IPS DF 4.7 (cell line): Measurements from ENCODE around the gene GARNL3.

Source experiments
- DNase-seq: peaks from one replicate; pipeline ENCODE4 v3.0.0-alpha.2; 2013; ENCODE audit warnings: low spot score; ENCODE audit errors: extremely low read depth

GARNL3 gene

DNA sequence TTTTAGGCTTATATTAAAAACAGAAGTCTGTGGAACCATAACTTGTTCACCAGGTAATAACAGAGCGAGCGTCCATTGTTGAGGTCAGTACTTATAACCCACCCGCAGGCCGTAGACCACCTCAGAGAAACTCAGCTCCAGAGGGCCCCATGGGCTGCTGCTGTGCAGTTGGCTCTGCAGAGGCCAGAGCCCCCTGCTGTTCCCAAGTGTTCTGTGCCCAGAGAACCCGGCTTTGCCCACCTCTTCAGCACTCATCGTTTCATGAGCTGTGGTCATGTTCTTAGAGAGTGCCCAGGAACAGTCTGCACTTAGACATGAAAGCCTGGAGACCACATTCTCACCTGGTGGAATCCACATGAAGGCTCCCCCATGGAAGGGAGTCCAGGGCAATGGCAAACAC lies 82.0 kb downstream of the GARNL3 start:
- no peak for DNase-seq

DNA sequence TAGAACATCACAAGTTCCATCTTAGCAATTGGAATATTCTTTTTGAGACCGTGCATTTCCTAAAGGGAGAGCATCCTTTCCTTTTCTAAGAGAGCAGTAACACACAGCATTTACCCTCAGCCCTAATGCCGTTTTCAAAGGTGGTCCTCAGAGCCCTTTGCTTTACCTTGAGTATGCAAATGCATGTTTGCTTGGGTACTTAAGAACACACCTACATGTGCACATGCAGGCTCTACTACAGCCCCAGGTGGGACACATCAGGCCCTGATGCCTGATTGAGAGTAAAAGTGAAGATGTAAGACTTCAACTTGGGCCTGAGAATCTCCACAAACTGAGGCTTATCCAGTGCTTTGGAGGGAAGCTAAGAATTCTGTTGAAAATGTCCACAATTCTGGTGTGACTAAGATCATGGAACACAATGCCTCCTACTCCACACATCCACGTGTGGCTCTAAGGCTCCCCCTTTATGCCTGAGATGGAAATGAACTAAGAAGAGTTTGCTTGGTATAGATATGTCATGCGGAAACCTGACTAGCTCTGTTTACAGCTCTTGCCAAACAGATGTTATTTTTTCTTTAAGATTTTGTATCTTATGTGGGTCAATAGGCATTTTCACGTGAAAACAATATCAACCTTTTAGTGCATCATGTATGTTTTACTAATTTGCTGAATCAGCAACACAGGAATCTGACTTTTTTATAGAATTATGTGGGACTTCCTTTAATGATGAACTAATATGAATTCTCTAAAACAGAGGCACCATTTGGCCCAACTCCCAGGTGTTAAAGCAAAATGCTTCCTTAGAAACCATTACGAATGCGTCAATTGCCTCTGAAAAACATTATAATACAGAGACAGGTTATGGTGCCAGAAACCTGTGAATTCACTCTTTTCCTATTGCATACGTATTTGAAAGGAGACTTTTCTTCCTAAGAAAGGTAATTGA lies 83.5 kb downstream of the GARNL3 start:
- no peak for DNase-seq

DNA sequence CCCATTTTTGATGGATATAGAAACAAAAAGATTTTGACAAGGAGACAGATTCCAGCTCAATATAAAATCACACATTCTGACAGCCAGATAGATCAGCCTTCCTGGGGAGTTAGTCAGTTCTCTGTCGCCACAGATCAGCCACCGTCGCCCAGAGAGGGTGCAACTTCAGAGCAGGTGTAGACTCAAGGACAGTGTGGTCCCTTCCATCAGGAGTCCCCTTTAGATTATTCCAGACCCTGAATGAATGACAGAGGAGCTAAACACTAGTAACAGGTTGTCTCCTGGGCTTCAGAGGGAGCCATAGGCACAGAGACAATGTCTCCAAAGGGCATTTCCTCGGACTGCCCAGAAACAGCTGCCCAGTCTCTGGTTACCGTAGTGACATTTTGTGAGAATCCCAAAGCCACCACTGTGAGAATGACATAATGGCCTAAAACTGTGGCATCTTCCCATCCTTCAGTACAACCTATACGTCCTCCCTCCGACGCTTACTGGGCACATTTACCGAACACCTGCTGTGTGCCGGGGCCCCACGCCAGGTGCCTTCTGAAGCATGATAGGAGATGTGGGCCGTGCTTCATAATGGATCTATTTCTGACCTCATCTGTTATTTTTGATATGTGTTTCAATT lies 85.0 kb downstream of the GARNL3 start:
- DNase-seq = no peak

DNA sequence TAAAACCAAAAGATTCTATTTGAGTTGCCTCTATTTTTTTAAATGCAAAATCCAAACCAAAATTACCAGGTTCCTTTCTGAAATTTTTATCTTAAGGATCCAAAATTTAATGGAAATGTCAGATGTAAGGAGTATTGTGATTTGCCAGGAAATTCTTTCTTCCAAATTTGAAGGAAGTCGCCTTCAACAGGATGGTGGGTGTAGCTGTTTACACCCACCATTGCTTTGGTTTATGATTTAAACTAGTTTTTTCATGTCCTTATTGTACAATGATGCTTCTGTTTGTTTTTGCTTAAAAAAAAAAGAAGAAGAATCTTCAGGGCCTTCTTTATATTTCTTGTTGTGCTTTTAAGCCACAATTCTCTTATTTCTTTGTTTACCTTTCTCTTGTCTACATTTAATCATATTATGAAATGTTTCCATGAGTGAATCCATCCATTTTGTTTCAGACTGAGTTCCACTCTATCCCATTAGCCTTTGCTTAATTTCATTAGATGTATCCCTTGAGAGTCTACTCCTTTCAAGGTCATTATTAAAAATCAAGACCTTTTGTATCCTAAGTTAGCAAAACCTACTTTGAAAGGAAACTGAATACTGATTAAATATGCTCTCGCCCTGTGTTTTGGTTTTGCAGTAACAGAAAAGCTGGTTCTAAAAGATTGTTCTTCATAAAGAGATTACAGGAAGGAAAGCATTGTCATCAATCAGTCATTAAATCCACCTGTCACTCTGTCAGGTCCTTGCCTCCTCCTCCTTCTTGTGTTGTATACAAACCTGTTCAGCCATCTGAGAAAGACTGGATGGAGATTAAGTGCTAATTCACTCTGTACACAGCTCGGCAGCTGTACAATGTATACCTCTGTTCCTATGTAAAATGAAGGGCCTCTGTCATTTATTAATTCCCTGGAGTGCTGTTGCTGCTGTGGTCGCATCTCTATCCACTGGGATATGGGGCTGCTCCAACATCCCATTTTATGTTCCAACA lies 86.9 kb downstream of the GARNL3 start:
- no peak for DNase-seq

DNA sequence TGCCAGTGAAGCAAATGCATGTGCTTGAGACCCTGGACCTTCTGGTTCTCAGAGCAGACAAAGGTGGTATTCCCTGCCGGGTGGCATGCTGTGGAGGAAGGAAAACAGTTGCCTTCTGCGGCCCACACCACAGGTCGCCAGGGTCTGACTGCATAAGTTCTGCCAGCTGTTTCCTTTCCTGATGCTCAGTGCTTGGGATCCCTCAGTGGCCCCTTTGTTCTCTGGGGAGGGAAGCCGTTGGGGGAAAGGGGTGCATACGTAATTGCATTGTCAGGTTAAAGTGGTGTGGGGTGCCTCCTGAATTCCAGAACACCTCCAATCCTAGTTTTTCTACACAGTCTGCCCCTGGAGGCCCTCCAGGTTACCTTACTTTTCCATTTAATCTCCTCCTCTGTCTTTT lies 89.3 kb downstream of the GARNL3 start:
- peak; percentile 75 for DNase-seq

DNA sequence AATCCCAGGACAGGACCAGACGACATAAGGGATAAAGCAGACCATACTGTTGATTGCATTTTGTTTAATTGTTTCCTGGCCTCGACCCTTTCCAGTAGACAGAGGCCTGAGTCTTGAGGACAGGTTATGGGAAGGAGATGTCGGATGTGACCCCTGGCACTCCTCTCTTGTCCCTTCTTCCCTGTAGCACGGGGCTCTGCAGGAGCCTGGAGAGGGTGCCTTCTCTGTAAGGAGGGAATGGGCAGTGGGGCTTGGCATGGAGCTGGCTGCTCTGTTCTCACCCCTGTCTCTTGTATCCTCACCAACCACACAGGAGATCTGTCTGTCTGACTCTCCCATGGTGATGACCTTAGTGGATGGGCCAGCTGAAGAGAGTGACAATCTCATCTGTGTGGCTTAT lies 92.3 kb downstream of the GARNL3 start:
- DNase-seq = no peak

DNA sequence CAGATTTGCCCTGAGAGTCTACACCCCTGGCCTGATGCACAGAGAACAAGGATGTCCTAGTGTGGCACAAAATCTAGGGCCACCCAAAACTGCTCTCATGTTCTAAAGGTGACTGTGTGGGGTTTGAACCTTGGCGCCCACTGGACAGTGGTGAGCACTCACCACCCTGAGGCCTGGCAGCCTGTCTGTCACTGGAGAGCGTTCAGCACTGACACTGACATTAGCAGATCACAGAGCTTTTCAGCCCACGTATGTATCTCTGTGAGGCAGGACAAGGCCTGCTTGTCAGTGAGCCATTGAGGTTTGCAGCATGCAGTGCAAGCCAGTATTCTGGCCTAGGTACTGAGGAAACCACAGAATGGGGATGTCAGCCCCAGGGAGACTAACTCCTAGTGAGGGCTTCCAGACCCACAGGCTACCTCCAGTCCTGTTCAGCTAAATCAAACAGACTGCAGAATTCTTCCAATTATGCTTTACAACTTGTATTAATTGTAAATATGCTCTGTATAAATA lies 93.5 kb downstream of the GARNL3 start:
- DNase-seq = no peak

DNA sequence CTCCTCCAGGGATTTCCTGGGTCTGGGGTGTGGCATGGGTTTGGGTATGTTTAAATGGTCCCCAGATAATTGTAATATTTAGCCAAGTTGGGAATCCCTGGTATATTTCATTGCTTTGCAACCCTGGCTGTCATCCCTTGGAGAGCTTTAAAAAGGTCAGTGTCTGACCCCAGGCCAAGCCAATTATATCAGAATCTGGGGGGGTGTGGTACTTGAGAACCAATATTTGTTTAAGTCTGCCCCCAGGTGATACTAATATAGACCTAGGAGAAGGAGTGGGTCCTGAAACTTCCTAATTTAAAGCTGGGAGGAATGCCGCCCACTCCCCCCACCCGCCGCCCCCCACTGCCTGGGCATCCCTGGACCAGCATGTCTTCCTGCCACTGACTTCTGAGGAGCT lies 94.2 kb downstream of the GARNL3 start:
- DNase-seq = no peak

DNA sequence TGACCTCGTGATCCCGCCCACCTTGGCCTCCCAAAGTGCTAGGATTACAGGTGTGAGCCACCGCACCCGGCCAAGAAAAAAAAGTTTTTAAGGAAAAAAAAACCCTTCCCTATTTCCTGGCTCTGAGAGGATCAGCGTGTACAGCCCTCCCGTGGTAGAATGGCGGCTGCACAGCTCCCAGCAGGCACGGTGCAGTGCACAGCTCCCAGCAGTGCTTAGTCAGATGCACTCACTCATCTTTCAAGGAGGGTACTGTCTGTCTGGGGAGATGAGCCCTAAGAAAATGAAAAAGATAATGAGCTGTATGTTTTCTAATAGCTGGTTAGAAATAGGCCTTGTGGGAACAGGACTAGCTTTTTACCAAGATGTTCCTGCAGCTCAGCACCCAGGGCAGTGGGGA lies 95.7 kb downstream of the GARNL3 start:
- DNase-seq = no peak

DNA sequence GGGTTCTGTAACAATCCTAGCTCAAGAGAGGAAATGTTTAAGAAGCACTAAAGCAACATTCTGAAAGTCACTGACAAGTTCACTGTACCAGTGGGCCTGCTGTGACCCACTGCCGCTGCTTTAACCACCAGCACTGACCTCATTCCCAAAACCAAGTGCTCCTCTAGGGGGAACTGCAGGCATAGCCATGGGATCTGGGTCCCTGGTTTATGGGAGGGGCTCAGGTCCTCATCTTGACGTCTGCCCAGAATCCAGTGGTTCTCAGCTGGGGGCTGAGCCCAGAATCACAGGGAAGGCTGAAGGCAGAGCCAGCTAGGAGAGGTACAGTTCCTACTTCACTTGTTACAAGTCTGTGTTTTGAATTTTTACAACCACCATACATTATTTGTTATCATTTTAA lies 96.3 kb downstream of the GARNL3 start:
- DNase-seq = peak; percentile 41

DNA sequence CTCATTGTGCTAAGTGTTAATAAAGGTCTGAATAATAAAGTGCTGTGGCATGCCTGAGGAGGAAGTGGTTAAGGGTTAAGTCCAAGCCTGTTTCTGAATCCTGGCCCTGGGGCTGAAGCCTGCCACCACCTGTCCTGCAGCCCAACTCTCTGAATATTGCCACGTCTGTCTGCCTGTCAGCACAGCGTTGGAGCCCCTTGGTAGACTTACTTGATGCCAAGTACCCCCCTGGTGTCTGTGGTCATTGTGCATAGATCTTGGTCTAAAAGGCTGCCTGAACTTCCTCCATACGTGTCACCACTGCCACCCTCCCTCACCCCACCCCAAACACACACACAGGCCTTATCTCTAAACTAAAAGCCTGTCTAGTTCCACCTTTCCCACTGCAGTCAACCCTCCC lies 97.0 kb downstream of the GARNL3 start:
- DNase-seq = no peak

DNA sequence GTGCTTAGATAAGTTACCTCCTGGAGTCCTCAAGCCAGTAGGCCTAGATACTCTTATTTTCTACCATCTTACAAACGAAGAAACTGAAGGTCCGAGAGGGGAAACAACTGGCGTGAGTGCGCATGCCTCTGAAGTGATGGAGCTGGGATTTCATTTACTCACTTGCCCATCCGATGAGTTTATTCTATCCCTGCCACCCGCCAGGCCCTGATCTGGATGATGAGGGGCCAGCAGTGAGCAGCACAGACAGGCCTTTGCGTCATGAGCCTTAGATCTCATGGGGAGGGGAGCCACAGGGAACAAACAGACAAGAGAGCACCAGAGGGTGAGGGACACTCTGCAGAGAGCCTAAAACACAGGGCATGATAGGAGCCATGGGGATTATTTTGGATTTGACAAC lies 98.3 kb downstream of the GARNL3 start:
- no peak for DNase-seq

DNA sequence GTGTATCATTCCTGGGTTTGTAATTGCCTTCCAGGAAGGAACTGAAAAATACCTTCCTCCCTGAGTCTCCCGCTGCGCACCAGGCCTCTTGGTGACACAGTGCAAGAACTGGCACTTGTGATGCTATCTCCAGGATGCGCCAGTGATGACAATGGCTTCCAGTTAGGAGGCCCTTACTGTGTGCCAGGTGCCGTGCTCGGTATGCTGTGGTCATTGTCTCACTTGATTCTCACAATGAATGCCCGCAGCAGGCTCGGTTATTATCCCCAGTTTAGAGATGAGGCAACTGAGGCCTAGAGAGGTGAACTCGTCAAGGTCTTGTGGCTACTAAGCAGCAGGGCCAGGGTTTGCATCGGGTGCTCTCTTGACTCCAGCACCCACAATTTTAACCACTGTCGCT lies 100.9 kb downstream of the GARNL3 start:
- no peak for DNase-seq

DNA sequence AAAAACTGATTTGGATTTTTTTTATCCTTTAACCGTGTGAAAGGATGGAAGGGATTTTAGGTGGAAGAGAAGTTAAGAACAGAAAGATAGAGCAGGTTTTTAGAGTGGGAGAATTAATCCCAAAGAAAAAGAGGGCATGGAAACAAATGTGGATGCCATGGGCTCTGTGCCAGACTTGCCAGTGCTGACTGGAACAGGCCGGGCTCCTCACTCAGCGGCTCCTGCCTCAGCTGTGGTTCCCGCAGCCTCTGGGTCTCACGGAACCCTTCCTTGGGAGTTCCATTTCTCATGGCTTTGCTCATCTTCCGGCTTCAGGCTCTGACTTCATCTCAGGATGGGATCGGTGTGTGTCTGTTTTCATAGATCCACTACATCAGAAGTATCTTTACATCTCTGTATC lies 102.0 kb downstream of the GARNL3 start:
- no peak for DNase-seq

DNA sequence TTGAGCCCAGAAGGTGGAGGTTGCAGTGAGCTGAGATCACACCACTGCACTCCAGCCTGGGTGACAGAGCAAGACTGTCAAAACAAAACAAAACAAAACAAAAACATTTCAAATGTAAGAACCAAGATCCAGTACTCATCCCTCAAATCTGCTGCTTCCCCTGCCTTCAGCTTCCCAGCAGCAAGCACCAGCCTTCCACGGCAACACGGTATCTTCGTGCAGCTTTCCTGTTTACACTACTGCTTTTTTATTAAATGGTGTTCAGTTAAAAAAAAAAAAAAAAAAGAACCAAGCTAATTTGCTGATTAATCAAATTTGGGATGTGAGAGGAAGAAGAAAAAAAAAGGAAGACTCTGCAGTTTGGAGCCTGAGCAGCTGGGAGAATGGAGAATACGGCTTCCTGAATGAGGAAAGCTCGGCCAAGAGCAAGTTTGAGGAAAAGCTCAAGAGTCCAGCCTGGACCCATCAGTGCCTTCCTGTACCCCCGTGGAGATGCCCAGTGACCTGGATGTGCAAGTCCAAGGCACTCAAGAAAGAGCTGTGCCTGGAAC lies 104.4 kb downstream of the GARNL3 start:
- DNase-seq = no peak

DNA sequence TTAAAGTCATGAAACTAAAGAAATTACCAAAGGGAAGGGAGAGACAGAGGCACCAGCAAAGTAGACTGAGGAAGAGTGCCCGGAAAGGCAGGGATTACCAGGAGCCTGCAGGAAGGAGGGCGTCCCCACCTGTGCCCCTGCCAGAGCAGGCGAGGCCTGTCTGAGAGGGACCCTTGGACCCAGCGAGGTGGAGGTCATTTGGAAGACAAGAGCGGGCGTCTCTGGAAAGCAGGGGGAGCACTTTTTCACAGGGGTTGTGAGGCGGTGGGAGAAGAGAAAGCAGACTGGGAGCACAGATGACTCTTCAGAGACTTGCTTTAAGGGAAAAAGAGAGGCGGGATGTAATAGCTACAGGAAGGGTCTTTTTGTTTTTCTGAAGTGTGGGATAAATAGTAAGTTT lies 104.9 kb downstream of the GARNL3 start:
- no peak for DNase-seq

DNA sequence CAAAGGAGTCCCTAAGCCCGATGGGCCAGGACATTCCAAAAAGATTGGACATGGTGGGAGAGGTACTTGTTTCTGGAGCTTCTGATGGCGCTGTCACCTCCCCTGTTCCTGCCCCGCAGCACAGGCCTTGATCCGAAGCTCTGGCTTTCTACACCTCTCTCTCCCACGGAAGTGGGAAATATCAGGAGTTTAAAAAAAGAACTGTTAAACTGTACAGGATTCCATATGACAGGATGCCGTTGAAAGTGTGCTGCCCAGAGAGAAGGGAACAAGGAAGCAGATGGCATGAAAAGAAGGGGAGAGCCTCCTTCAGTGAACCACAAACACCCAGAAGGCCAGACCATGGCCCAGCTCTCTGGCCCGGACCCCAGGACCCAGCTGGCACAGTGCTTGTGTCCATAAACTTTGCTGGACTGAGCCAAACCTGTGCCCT lies 105.6 kb downstream of the GARNL3 start:
- DNase-seq = no peak

DNA sequence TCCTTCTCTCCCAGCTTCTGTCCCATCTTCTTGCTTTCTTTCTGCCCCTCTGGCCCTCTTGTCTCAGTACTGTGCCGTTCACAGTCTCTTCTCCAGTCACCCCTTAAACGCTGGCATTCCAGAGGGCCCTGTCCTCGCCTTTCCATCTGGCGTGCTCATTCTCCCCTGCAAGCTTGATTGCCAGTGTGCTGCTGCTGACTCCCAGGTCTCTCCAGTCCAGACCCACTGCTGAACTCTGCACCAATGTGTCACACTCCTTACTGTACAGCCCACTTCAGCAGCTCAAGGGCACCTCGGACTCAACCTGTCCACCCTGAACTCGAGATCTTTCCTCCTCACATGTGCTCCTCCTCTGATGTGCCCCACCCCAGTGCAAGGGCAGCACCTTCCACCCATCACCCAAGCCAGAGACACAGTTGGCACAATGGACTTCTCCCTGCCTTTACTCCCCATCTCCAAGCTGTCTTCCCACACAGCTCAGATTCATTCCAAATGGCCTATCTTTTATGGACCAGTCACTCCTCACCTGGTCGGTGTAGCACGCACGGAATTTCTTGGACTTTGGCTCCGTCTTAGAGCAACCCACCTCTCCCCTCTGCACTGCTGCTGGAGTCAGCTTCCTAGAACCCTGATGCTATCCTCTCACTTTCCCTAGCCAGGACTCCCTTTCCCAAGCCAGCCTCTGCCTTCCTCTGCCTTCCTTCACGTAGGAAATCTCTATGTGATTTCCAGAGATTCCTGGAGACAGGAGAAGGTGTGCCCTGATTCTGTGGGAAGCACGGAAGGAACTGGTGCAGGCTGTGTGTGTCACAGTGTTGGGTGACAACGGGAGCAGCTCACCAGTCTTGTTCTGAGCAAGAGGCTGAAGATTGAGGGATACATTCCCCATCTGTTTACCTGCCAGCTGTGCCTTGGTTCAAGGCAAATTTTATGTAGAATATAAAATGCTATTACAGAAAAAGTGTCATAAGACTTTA lies 106.4 kb downstream of the GARNL3 start:
- no peak for DNase-seq

DNA sequence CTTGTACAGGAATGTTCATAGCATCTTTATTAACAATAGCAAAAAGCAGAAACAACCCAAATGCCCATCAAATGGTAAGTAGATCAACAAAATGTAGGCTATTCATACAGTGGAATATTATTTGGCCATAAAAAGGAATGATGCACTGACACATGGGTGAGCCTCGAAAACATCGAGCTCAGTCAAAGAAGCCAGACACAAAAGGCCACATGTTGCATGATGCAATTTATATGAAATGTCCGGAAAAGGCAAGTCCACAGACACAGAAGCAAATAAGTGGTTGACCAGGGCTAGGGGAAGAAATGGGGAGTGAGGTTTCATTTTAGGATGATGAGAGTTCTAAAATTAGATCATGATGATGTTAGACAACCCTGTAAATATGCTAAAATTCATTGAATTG lies 115.9 kb downstream of the GARNL3 start:
- no peak for DNase-seq

DNA sequence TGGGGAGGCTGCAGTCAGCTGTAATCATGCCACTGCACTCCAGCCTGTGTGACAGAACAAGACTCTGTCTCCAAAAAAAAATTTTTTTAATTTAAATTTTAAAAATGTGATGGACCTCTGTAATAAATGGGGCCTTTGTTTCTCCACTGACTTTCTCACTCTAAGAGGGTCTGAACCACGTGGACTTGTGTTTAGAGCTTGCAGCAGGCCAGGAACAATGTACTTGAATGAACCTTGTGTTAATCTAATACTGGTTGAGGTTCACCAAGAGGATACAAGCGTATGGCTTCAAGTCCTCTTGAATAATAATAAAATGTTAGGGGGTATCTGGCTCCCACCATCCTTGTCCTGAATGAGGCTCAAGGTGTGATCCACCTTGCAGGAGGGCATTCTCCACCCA lies 118.0 kb downstream of the GARNL3 start:
- DNase-seq = no peak
